Ishikawa (cell line): ENCODE measurements around the gene RFNG.

Experiments used
- CEBPB ChIP-seq: IDR thresholded peaks from 2 replicates; pipeline ENCODE4 v1.6.1; 2012
- CREB1 ChIP-seq: IDR thresholded peaks from 2 replicates; pipeline ENCODE4 v1.6.1; 2012; ENCODE audit warnings: low read depth
- EGR1 ChIP-seq: IDR thresholded peaks from 2 replicates; pipeline ENCODE4 v1.6.1; 2012
- EP300 ChIP-seq: IDR thresholded peaks from 2 replicates; pipeline ENCODE4 v1.6.1; 2012; ENCODE audit warnings: borderline replicate concordance
- FOXM1 ChIP-seq: IDR thresholded peaks from 2 replicates; pipeline ENCODE4 v1.6.1; 2012; ENCODE audit warnings: low read depth, borderline replicate concordance
- NFIC ChIP-seq: IDR thresholded peaks from 2 replicates; pipeline ENCODE4 v1.6.1; 2012
- RAD21 ChIP-seq: IDR thresholded peaks from 2 replicates; pipeline ENCODE4 v1.6.1; 2012; ENCODE audit warnings: low read depth
- TAF1 ChIP-seq: IDR thresholded peaks from 2 replicates; pipeline ENCODE4 v1.6.1; 2012; ENCODE audit warnings: low read depth, mild to moderate bottlenecking
- TCF12 ChIP-seq: IDR thresholded peaks from 2 replicates; pipeline ENCODE4 v1.6.1; 2012; ENCODE audit warnings: low read depth
- TEAD4 ChIP-seq: IDR thresholded peaks from 2 replicates; pipeline ENCODE4 v1.6.1; 2012
- YY1 ChIP-seq: IDR thresholded peaks from 2 replicates; pipeline ENCODE4 v1.6.1; 2012; ENCODE audit warnings: low read depth
- ZBTB7A ChIP-seq: IDR thresholded peaks from 2 replicates; pipeline ENCODE4 v1.6.1; 2012; ENCODE audit warnings: low read depth
- TF ChIP-seq, protein P1 (sequence below): IDR thresholded peaks from 2 replicates; pipeline ENCODE4 v1.6.1; 2012; ENCODE audit warnings: low read depth, mild to moderate bottlenecking
- TF ChIP-seq, protein P2 (sequence below): IDR thresholded peaks from 2 replicates; pipeline ENCODE4 v1.6.1; 2012
- TF ChIP-seq, protein P3 (sequence below): IDR thresholded peaks from 2 replicates; pipeline ENCODE4 v1.6.1; 2012

The RFNG gene

DNA sequence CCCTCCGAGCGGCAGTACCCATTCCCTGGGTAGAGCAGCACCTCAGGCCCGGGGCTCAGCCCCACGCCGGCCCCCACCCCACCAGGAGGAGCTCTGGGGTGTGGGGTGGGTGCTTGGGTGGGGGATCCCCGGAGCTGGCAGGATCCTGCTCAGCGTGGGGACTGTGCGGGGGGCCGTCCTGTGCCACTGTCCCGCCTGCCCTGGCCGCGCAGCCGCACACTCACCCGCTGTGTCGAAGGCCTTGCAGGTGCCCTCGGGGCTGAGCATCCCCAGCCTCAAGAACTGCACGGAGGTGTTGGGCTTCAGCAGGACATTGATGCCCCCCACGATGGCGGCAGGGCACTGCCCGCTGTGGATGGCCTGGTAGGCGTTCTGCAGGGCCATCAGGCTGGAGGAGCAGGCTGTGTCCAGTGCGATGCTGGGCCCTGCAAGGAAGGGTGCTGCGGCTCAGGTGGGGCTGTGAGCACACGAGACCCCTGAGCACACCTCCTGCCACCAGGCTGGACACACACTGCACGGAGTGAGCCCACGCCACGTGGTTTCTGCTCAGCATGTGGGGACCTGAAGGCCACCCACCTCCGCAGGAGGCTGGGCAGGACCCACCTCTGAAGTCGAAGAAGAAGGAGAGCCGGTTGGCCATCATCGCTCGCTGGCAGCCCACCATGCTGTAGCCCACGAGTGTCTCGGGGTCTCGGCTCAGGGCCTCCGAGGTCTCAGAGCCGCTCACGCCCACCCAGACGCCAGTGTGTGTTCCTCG is 41.6 kb upstream of the RFNG start:
- TF ChIP-seq TCF12 (no peak), EGR1 (no peak), EP300 (no peak), CEBPB (no peak), NFIC (no peak), CREB1 (no peak), TAF1 (no peak), ZBTB7A (no peak), FOXM1 (no peak), RAD21 (no peak), TEAD4 (no peak), YY1 (no peak)
- TF ChIP-seq, protein P1, sequence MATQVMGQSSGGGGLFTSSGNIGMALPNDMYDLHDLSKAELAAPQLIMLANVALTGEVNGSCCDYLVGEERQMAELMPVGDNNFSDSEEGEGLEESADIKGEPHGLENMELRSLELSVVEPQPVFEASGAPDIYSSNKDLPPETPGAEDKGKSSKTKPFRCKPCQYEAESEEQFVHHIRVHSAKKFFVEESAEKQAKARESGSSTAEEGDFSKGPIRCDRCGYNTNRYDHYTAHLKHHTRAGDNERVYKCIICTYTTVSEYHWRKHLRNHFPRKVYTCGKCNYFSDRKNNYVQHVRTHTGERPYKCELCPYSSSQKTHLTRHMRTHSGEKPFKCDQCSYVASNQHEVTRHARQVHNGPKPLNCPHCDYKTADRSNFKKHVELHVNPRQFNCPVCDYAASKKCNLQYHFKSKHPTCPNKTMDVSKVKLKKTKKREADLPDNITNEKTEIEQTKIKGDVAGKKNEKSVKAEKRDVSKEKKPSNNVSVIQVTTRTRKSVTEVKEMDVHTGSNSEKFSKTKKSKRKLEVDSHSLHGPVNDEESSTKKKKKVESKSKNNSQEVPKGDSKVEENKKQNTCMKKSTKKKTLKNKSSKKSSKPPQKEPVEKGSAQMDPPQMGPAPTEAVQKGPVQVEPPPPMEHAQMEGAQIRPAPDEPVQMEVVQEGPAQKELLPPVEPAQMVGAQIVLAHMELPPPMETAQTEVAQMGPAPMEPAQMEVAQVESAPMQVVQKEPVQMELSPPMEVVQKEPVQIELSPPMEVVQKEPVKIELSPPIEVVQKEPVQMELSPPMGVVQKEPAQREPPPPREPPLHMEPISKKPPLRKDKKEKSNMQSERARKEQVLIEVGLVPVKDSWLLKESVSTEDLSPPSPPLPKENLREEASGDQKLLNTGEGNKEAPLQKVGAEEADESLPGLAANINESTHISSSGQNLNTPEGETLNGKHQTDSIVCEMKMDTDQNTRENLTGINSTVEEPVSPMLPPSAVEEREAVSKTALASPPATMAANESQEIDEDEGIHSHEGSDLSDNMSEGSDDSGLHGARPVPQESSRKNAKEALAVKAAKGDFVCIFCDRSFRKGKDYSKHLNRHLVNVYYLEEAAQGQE, result no peak
- TF ChIP-seq, protein P2, sequence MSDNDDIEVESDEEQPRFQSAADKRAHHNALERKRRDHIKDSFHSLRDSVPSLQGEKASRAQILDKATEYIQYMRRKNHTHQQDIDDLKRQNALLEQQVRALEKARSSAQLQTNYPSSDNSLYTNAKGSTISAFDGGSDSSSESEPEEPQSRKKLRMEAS, result no peak
- TF ChIP-seq, protein P3, sequence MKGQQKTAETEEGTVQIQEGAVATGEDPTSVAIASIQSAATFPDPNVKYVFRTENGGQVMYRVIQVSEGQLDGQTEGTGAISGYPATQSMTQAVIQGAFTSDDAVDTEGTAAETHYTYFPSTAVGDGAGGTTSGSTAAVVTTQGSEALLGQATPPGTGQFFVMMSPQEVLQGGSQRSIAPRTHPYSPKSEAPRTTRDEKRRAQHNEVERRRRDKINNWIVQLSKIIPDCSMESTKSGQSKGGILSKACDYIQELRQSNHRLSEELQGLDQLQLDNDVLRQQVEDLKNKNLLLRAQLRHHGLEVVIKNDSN, result no peak

DNA sequence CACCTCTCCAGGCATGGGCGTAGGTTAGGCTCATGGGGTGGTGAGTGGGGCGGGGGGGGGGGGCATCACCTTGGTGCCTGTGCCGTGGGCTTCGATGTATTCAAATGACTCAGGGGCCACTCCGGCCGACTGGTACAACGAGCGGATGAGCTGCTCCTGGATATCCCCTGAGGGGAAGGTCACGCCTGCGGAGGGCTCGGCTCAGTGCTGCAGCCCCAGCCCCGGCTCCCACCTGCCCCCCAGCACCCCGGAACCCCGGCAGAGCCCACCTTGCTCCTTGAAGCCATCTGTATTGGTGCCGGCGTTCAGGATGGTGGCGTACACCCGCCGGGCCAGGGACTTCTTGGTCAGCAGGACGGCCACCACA is 41.0 kb upstream of the RFNG start:
- TF ChIP-seq TCF12, result no peak
- TF ChIP-seq, protein P2, result no peak

DNA sequence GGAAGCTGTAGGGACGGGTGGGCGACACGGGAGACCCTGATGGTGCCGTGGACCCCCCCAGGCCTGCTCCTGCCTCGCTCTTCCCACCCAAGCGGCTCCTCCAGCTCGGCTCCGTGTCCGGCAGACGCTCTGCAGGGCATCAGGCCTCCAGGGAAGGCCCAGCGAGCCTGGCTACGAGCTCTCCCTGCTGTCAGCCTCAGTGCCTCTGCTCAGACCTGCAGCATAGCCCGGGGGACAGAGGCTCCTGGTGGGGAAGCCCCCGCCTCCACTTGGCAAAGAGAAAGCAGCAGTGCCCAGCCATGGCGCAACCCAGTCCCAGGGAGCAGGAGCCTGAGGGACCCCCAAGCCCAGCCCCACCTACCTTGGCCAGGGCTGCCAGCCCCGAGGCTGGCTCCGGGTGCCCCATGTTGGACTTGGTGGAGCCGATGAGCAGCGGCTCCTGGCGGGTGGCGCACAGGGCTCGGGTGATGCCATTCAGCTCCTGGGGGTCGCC is 40.5 kb upstream of the RFNG start:
- no peak for TF ChIP-seq TCF12

DNA sequence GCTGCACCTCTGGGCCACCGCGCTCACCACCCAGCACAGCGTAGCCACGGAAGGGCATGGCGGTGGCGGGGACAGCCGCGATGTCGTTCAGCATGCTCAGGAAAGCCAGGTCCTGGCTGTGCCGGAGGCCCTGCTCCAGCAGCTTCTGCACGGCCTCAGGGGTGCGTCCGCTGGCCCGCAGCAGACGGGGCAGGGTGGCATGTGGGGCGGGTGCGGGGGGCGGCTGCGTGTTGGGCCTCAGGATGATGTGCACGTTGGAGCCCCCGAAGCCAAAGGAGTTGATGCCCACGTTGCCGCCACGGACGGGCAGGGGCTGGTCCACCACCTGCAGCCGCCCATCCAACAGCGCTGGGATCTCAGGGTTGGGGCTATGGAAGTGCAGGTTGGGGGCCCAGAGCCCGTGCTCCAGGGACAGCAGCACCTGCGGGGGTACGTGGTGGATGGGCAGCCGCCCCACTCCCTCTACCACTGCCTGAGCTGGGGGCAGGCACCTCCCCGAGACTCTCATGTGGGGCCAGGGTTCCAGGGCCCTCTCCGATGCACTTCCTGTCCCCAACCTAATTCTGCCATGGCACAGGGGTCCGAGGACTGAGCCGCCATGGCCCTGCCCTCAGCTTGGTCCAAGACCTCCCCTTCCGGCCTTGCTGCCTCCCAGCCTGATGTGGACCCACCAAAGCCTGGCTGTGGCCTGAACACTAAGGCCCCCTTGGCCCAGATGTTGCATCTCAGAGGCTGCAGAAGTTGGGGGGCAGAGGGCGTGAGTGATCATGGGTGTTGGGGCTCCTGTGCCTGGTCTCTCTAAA is 39.9 kb upstream of the RFNG start:
- no peak for TF ChIP-seq TCF12
- TF ChIP-seq EGR1, result no peak
- TF ChIP-seq EP300, result no peak
- no peak for TF ChIP-seq CEBPB
- TF ChIP-seq, protein P1, result no peak
- no peak for TF ChIP-seq TEAD4
- TF ChIP-seq CREB1, result no peak

DNA sequence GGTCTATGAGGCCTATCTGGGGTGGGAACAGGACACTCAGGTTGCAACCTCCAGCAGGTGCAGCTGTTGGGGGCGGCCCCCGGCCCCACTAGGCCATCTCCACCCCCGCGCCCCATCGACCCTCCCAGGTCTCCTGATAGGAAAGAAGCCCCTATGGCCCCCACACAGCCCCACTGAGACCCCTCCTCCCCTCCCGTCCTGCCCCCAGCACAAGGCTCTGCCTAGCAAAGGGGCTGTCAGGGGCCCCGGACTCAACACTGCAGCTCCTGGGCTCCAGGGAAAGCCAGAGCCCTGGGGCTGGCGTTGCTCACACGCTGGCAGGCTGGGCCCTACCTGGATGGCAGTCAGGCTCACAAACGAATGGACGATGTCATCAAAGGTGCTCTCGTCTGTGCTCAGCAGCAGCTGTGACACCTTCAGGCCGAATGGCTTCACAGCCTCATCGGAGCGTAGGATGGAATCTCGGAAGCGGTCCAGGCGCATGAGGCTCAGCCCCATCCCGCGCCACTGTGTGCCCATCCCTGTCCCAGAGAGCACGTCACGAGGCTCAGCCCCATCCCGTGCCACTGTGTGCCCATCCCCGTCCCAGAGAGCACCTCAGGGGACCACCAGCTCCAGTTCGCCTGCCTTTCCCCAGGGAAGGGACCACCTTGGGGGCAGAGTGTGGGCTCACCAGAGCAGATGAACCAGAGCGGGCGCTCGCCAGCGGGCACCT is 39.1 kb upstream of the RFNG start:
- no peak for TF ChIP-seq TCF12
- TF ChIP-seq CREB1, result no peak
- TF ChIP-seq RAD21, result no peak
- no peak for TF ChIP-seq NFIC
- TF ChIP-seq, protein P2, result no peak
- TF ChIP-seq, protein P1, result no peak
- no peak for TF ChIP-seq TEAD4
- no peak for TF ChIP-seq EGR1
- TF ChIP-seq, protein P3, result no peak
- no peak for TF ChIP-seq TAF1
- TF ChIP-seq CEBPB, result no peak
- no peak for TF ChIP-seq ZBTB7A
- TF ChIP-seq EP300, result no peak
- TF ChIP-seq FOXM1, result no peak
- no peak for TF ChIP-seq YY1
